Neuronal stem cell (in vitro differentiated cells): ENCODE results near the gene ADGRL3.

ENCODE experiments used
- DNase-seq: peaks from one replicate; pipeline ENCODE4 v3.0.0-alpha.2; 2013; ENCODE audit warnings: low spot score
- H2AFZ ChIP-seq: one replicate; pipeline ENCODE4 v1.6.1; 2013; ENCODE audit warnings: mild to moderate bottlenecking, low read length, inconsistent platforms
- H2AK5ac ChIP-seq: 2 replicates; pipeline ENCODE4 v1.6.1; 2013; ENCODE audit warnings: low read depth, mild to moderate bottlenecking, inconsistent platforms, low read length, moderate library complexity, mixed read lengths
- H2BK120ac ChIP-seq: 2 replicates; pipeline ENCODE4 v1.6.1; 2013; ENCODE audit warnings: low read depth, mild to moderate bottlenecking, inconsistent platforms, low read length, moderate library complexity, mixed read lengths
- H2BK12ac ChIP-seq: one replicate; pipeline ENCODE4 v1.6.1; 2013; ENCODE audit warnings: low read length, inconsistent platforms
- H2BK15ac ChIP-seq: 2 replicates; pipeline ENCODE4 v1.6.1; 2013; ENCODE audit warnings: mild to moderate bottlenecking, low read length, inconsistent platforms, mixed read lengths
- H2BK5ac ChIP-seq: one replicate; pipeline ENCODE4 v1.6.1; 2013; ENCODE audit warnings: inconsistent platforms, mild to moderate bottlenecking, low read length, moderate library complexity
- H3K14ac ChIP-seq: one replicate; pipeline ENCODE4 v1.6.1; 2013; ENCODE audit warnings: low read length, inconsistent platforms
- H3K18ac ChIP-seq: 2 replicates; pipeline ENCODE4 v1.6.1; 2013; ENCODE audit warnings: low read length, inconsistent platforms
- H3K23ac ChIP-seq: 2 replicates; pipeline ENCODE4 v1.6.1; 2013; ENCODE audit warnings: low read depth, mild to moderate bottlenecking, mixed read lengths, low read length, inconsistent platforms; ENCODE audit not compliant: poor library complexity
- H3K27ac ChIP-seq: replicated peaks from 3 replicates; pipeline ENCODE4 v1.5.1; 2013; ENCODE audit warnings: low read length, inconsistent platforms
- H3K27me3 ChIP-seq, 3 experiments: 2 replicates each; pipeline ENCODE4 v1.6.1; 2013; ENCODE audit warnings: low read length in 3 of 3, mild to moderate bottlenecking in 2 of 3, inconsistent platforms in 1 of 3, low read depth in 1 of 3, mixed read lengths in 1 of 3, moderate library complexity in 1 of 3; ENCODE audit not compliant: control insufficient read depth in 3 of 3, insufficient read depth in 3 of 3
- H3K36me3 ChIP-seq, 2 donors: replicated peaks in 1 of 2; 2 replicates each; pipeline ENCODE4 v1.6.1; 2013; ENCODE audit warnings: low read length in 2 of 2; ENCODE audit not compliant: control insufficient read depth in 2 of 2, insufficient read depth in 2 of 2
- H3K4ac ChIP-seq: 2 replicates; pipeline ENCODE4 v1.6.1; 2013; ENCODE audit warnings: inconsistent platforms, mild to moderate bottlenecking, low read length, moderate library complexity
- H3K4me1 ChIP-seq, 2 donors: 1 replicate in 1 of 2; 2 replicates in 1 of 2; pipeline ENCODE4 v1.6.1; 2013; ENCODE audit warnings: low read length in 2 of 2, low read depth in 1 of 2; ENCODE audit not compliant: control insufficient read depth in 2 of 2, insufficient read depth in 1 of 2
- H3K4me2 ChIP-seq: one replicate; pipeline ENCODE4 v1.6.1; 2013; ENCODE audit warnings: mild to moderate bottlenecking, low read length, inconsistent platforms; ENCODE audit not compliant: insufficient read depth, poor library complexity, severe bottlenecking
- H3K4me3 ChIP-seq, 2 donors: 2 replicates each; pipeline ENCODE4 v1.5.1; 2013; ENCODE audit warnings: low read length in 2 of 2, mild to moderate bottlenecking in 2 of 2, inconsistent platforms in 1 of 2, moderate library complexity in 1 of 2
- H3K79me1 ChIP-seq: one replicate; pipeline ENCODE4 v1.6.1; 2013; ENCODE audit warnings: low read depth, mild to moderate bottlenecking, inconsistent platforms, low read length, moderate library complexity
- H3K9ac ChIP-seq: one replicate; pipeline ENCODE4 v1.6.1; 2013; ENCODE audit warnings: mild to moderate bottlenecking, low read depth, low read length, inconsistent platforms; ENCODE audit not compliant: poor library complexity
- H3K9me3 ChIP-seq, 2 donors: replicated peaks in 1 of 2; 2 replicates each; pipeline versions ENCODE3 to v1.6.1; 2013; ENCODE audit warnings: low read length in 2 of 2, mild to moderate bottlenecking in 2 of 2, inconsistent platforms in 1 of 2, low read depth in 1 of 2, mixed read lengths in 1 of 2, moderate library complexity in 1 of 2; ENCODE audit not compliant: control insufficient read depth in 2 of 2, insufficient read depth in 1 of 2
- H4K8ac ChIP-seq: one replicate; pipeline ENCODE4 v1.6.1; 2013; ENCODE audit warnings: low read depth, mild to moderate bottlenecking, inconsistent platforms, low read length, moderate library complexity
- H4K91ac ChIP-seq: one replicate; pipeline ENCODE4 v1.6.1; 2013; ENCODE audit warnings: low read length, low read depth, mild to moderate bottlenecking, inconsistent platforms; ENCODE audit not compliant: poor library complexity
- WGBS, 2 donors: extraction: QIAGEN DNeasy Blood & Tissue Kit; methylation state at CpG; one replicate each; pipeline ENCODE4 v1.1.7; 2013; ENCODE audit warnings: missing lambda C conversion rate in 2 of 2, mixed read lengths in 1 of 2; ENCODE audit not compliant: insufficient read length in 2 of 2, insufficient replicate concordance in 1 of 2; ENCODE audit errors: extremely low coverage in 2 of 2; 5-methylcytosine and 5-hydroxymethylcytosine counted together

Gene ADGRL3

GRCh38 chr4:61401771-61402170, 201.6 kb downstream of the ADGRL3 start:
- H3K27me3 ChIP-seq = no peaks in the 10 kb centered on the region
- H3K4me2 ChIP-seq = no peak overlapping the region
- no peak for DNase-seq
- no peak overlapping the region for H3K9ac ChIP-seq
- no peak overlapping the region for H2BK120ac ChIP-seq
- H3K4ac ChIP-seq = no peak overlapping the region
- no peaks in the 10 kb centered on the region for H3K79me1 ChIP-seq
- H3K4me1 ChIP-seq = peaks cover 1 to 20% of the 10 kb centered on the region in 2 donors
- H3K23ac ChIP-seq = no peak overlapping the region
- H3K36me3 ChIP-seq = no peaks in the 10 kb centered on the region
- no peak overlapping the region for H3K14ac ChIP-seq
- H2BK15ac ChIP-seq = no peak overlapping the region
- no peak overlapping the region for H4K91ac ChIP-seq
- no peak overlapping the region for H2AFZ ChIP-seq
- no peak overlapping the region for H2BK5ac ChIP-seq
- H3K9me3 ChIP-seq = no peaks in the 10 kb centered on the region
- H2AK5ac ChIP-seq = no peak overlapping the region
- H3K4me3 ChIP-seq = no peak overlapping the region
- H2BK12ac ChIP-seq = no peak overlapping the region
- H3K27ac ChIP-seq = no peak overlapping the region
- H4K8ac ChIP-seq = no peak overlapping the region
- H3K18ac ChIP-seq = no peak overlapping the region

- Histone ChIP-seq H2BK120ac (no peak overlapping the region), H3K27me3 (no peaks in the 10 kb centered on the region), H3K23ac (no peak overlapping the region), H2AFZ (no peak overlapping the region), H3K14ac (no peak overlapping the region), H2BK15ac (no peak overlapping the region), H3K9ac (no peak overlapping the region), H2BK5ac (no peak overlapping the region), H3K36me3 (no peaks in the 10 kb centered on the region), H2AK5ac (no peak overlapping the region), H3K27ac (no peak overlapping the region), H4K91ac (no peak overlapping the region), H3K4me3 (no peak overlapping the region), H3K4me1 (peaks cover 1 to 22% of the 10 kb centered on the region in 2 donors), H3K4me2 (no peak overlapping the region), H4K8ac (no peak overlapping the region), H3K79me1 (no peaks in the 10 kb centered on the region), H3K18ac (no peak overlapping the region), H2BK12ac (no peak overlapping the region), H3K4ac (no peak overlapping the region), H3K9me3 (no peaks in the 10 kb centered on the region)
- no peak for DNase-seq
- WGBS, 2 donors = no CpG with 5 or more reads among the region's 1 CpG
Observed at GRCh38 chr4:61405307-61405706, 205.2 kb downstream of the ADGRL3 start.

- H3K4me2 ChIP-seq = no peak overlapping the region
- H2AFZ ChIP-seq = no peak overlapping the region
- H2BK5ac ChIP-seq = no peak overlapping the region
- no peak overlapping the region for H3K4me3 ChIP-seq
- H2AK5ac ChIP-seq = no peak overlapping the region
- no peak overlapping the region for H3K14ac ChIP-seq
- H3K27ac ChIP-seq = no peak overlapping the region
- H3K36me3 ChIP-seq = no peaks in the 10 kb centered on the region
- no peak overlapping the region for H4K91ac ChIP-seq
- no peak overlapping the region for H2BK12ac ChIP-seq
- H3K9ac ChIP-seq = no peak overlapping the region
- no peak overlapping the region for H3K4ac ChIP-seq
- no CpG with 5 or more reads among the region's 2 CpGs for WGBS, 2 donors
- H3K23ac ChIP-seq = no peak overlapping the region
- no peak overlapping the region for H4K8ac ChIP-seq
- no peaks in the 10 kb centered on the region for H3K9me3 ChIP-seq
- H3K79me1 ChIP-seq = no peaks in the 10 kb centered on the region
- H3K27me3 ChIP-seq = no peaks in the 10 kb centered on the region
- no peak overlapping the region for H2BK120ac ChIP-seq
- H2BK15ac ChIP-seq = no peak overlapping the region
- no peak for DNase-seq
- H3K4me1 ChIP-seq = peaks cover 1 to 11% of the 10 kb centered on the region in 2 donors
- no peak overlapping the region for H3K18ac ChIP-seq
Observed at GRCh38 chr4:61406677-61407076, 206.6 kb downstream of the ADGRL3 start.

GRCh38 chr4:61407642-61408618, 207.8 kb downstream of the ADGRL3 start:
- H3K36me3 ChIP-seq = no peaks in the 10 kb centered on the region
- no peak overlapping the region for H3K9ac ChIP-seq
- H3K9me3 ChIP-seq = no peaks in the 10 kb centered on the region
- DNase-seq = peak; percentile 32
- no peak overlapping the region for H2BK120ac ChIP-seq
- H3K4ac ChIP-seq = no peak overlapping the region
- H2AFZ ChIP-seq = no peak overlapping the region
- peaks cover 0 to 11% of the 10 kb centered on the region in 2 donors for H3K4me1 ChIP-seq
- no peak overlapping the region for H2BK5ac ChIP-seq
- no peak overlapping the region for H3K18ac ChIP-seq
- no peaks in the 10 kb centered on the region for H3K27me3 ChIP-seq
- no peak overlapping the region for H3K27ac ChIP-seq
- H2BK12ac ChIP-seq = no peak overlapping the region
- no peak overlapping the region for H3K14ac ChIP-seq
- no CpG with 5 or more reads among the region's 7 CpGs for WGBS, 2 donors
- no peak overlapping the region for H3K4me2 ChIP-seq
- no peak overlapping the region for H3K23ac ChIP-seq
- no peak overlapping the region for H4K8ac ChIP-seq
- no peak overlapping the region for H2BK15ac ChIP-seq
- no peaks in the 10 kb centered on the region for H3K79me1 ChIP-seq
- H2AK5ac ChIP-seq = no peak overlapping the region
- H3K4me3 ChIP-seq = no peak overlapping the region
- no peak overlapping the region for H4K91ac ChIP-seq
